GM23338 (cell line): ENCODE measurements around the gene TMPRSS13.

Experiments
- CTCF ChIP-seq, 2 experiments: fragments of 200-600 bp in 1 of 2; sonication (generic) in 1 of 2; conservative IDR thresholded peaks; 2 replicates each; pipeline versions ENCODE4 v1.5.1 to v1.6.1; 2016 to 2017; ENCODE audit warnings: antibody characterized with exemption in 2 of 2, low read depth in 2 of 2, mild to moderate bottlenecking in 2 of 2, moderate library complexity in 1 of 2
- EZH2 ChIP-seq: fragments of 200-600 bp; sonication (generic); IDR thresholded peaks from one replicate; pipeline ENCODE4 v1.8.0; 2017; ENCODE audit warnings: antibody characterized with exemption, mild to moderate bottlenecking, low read depth; ENCODE audit not compliant: unreplicated experiment
- EZH2phosphoT487 ChIP-seq: fragments of 200-600 bp; sonication (generic); IDR thresholded peaks from one replicate; pipeline ENCODE4 v1.8.1; 2018; ENCODE audit warnings: antibody characterized with exemption; ENCODE audit not compliant: unreplicated experiment
- REST ChIP-seq: IDR thresholded peaks from one replicate; pipeline ENCODE4 v1.6.1; 2018; ENCODE audit warnings: antibody characterized with exemption; ENCODE audit not compliant: unreplicated experiment

GRCh38 chr11:117933475-117933874 lies 4.3 kb upstream of the TMPRSS13 start:
- TF ChIP-seq EZH2phosphoT487 (no peak), REST (no peak), EZH2 (no peak), CTCF (conservative IDR thresholded peaks at IDR 0.05; ENCODE audit: low read depth in 2 of 2) (no peak)
